ENCODE data around the gene PTGFRN. TPM values are rescaled to one million over a fixed set of nuclear protein-coding genes. Genes with fewer than 3 reads are reported as not detected.

Gene PTGFRN
- total RNA-seq, 1 donor from 2014 or later = 106 TPM

- Mint-ChIP-seq H3K36me3 (peaks cover 56% of the 10 kb centered on the region), H3K4me3 (no peak overlapping the region)
- no peak for DNase-seq (ENCODE audit: low spot score in 2 of 2, unreplicated experiment in 2 of 2)
Observed at GRCh38 chr1:116988248-116988647, 78.5 kb downstream of the PTGFRN start.

GRCh38 chr1:116988908-116989307, 79.2 kb downstream of the PTGFRN start:
- no peak for DNase-seq (ENCODE audit: low spot score in 2 of 2, unreplicated experiment in 2 of 2)
- no peaks in the 10 kb centered on the region for H3K27me3 Mint-ChIP-seq (ENCODE audit: low read depth)
- TF ChIP-seq, protein P1, sequence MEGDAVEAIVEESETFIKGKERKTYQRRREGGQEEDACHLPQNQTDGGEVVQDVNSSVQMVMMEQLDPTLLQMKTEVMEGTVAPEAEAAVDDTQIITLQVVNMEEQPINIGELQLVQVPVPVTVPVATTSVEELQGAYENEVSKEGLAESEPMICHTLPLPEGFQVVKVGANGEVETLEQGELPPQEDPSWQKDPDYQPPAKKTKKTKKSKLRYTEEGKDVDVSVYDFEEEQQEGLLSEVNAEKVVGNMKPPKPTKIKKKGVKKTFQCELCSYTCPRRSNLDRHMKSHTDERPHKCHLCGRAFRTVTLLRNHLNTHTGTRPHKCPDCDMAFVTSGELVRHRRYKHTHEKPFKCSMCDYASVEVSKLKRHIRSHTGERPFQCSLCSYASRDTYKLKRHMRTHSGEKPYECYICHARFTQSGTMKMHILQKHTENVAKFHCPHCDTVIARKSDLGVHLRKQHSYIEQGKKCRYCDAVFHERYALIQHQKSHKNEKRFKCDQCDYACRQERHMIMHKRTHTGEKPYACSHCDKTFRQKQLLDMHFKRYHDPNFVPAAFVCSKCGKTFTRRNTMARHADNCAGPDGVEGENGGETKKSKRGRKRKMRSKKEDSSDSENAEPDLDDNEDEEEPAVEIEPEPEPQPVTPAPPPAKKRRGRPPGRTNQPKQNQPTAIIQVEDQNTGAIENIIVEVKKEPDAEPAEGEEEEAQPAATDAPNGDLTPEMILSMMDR (IDR thresholded peaks at IDR 0.05; ENCODE audit: unreplicated experiment) = no peak
- H3K4me1 Mint-ChIP-seq = peaks cover 21% of the 10 kb centered on the region
- peaks cover 63% of the 10 kb centered on the region for H3K36me3 Mint-ChIP-seq
- H3K9me3 Mint-ChIP-seq = peaks cover 21% of the 10 kb centered on the region
- H3K27ac Mint-ChIP-seq = no peak overlapping the region
- H3K4me3 Mint-ChIP-seq = no peak overlapping the region

More at GRCh38 chr1:116988248-116988647, 78.5 kb downstream of the PTGFRN start:
- Mint-ChIP-seq H3K27ac (peak overlapping the region; percentile 5), H3K27me3 (ENCODE audit: low read depth) (no peaks in the 10 kb centered on the region), H3K4me1 (peaks cover 21% of the 10 kb centered on the region), H3K9me3 (peaks cover 16% of the 10 kb centered on the region)
- TF ChIP-seq, protein P1 (IDR thresholded peaks at IDR 0.05; ENCODE audit: unreplicated experiment) = no peak

GRCh38 chr1:116989835-116990234, 80.1 kb downstream of the PTGFRN start:
- Mint-ChIP-seq H3K4me3 (no peak overlapping the region), H3K27me3 (ENCODE audit: low read depth) (no peaks in the 10 kb centered on the region), H3K9me3 (peaks cover 21% of the 10 kb centered on the region), H3K27ac (no peak overlapping the region), H3K36me3 (peaks cover 58% of the 10 kb centered on the region), H3K4me1 (peaks cover 21% of the 10 kb centered on the region)
- no peak for DNase-seq (ENCODE audit: low spot score in 2 of 2, unreplicated experiment in 2 of 2)
- TF ChIP-seq, protein P1 (IDR thresholded peaks at IDR 0.05; ENCODE audit: unreplicated experiment) = no peak

GRCh38 chr1:116990612-116991151, 81.0 kb downstream of the PTGFRN start:
- H3K4me3 Mint-ChIP-seq = no peak overlapping the region
- peaks cover 21% of the 10 kb centered on the region for H3K4me1 Mint-ChIP-seq
- TF ChIP-seq, protein P1 (IDR thresholded peaks at IDR 0.05; ENCODE audit: unreplicated experiment) = no peak
- H3K9me3 Mint-ChIP-seq = peaks cover 21% of the 10 kb centered on the region
- no peak for DNase-seq (ENCODE audit: low spot score in 2 of 2, unreplicated experiment in 2 of 2)
- H3K36me3 Mint-ChIP-seq = peaks cover 56% of the 10 kb centered on the region
- H3K27me3 Mint-ChIP-seq (ENCODE audit: low read depth) = no peaks in the 10 kb centered on the region
- H3K27ac Mint-ChIP-seq = no peak overlapping the region

GRCh38 chr1:116991171-116991845, 81.6 kb downstream of the PTGFRN start:
- peaks cover 56% of the 10 kb centered on the region for H3K36me3 Mint-ChIP-seq

More at GRCh38 chr1:116991171-116991845, 81.6 kb downstream of the PTGFRN start:
- H3K4me1 Mint-ChIP-seq = peaks cover 20% of the 10 kb centered on the region
- H3K4me3 Mint-ChIP-seq = no peak overlapping the region
- DNase-seq (ENCODE audit: low spot score in 2 of 2, unreplicated experiment in 2 of 2) = no peak
- H3K27me3 Mint-ChIP-seq (ENCODE audit: low read depth) = no peaks in the 10 kb centered on the region
- no peak overlapping the region for H3K27ac Mint-ChIP-seq
- peaks cover 21% of the 10 kb centered on the region for H3K9me3 Mint-ChIP-seq
- TF ChIP-seq, protein P1 (IDR thresholded peaks at IDR 0.05; ENCODE audit: unreplicated experiment) = no peak
